KBM-7 (cell line): ENCODE measurements around the gene CELA3A.
A peak's percentile ranks its signal among the peaks of the same experiment; 100 is the strongest.
"Not testable (repeated sequence)": the region's sequence is repeated elsewhere in the genome, so short reads cannot be mapped to it uniquely, and the experiment has no call there.

Experiments
- DNase-seq: peaks from one replicate; pipeline ENCODE4 v3.0.0-alpha.2; 2015
- in situ Hi-C: fragments of 300-500 bp; cut with MboI; formaldehyde crosslinking; loops from 2 replicates; pipeline ENCODE4 v1.14.3; 2020; ENCODE audit warnings: low sequenced_read_pairs, low pct_unique_long_range_greater_than_20kb, mixed read lengths

The CELA3A gene

DNA sequence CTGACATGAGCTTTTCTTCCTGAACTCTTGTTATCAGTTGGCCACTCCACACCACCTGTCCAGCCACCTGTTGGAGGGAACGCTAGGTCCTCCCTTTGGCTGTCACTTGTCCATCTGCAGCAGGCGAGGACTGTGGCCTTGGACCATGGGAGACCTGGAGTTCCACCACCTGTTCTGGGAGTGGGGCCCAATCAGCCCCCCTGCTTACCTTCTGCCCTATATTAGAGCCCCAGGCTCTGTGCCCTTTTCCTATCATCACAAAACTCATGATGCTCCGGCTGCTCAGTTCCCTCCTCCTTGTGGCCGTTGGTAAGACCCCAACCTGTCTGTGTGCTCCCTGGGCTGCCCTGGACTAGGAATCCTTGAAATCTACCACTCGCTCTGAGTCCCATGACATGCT, at the start of gene CELA3A:
TSS of gene CELA3A (plus strand) at position 249 of the 400 bp plus-strand sequence. CDS start at position 267, 18 bp downstream.
- no peak for DNase-seq
- in situ Hi-C loops: no loop called here

DNA sequence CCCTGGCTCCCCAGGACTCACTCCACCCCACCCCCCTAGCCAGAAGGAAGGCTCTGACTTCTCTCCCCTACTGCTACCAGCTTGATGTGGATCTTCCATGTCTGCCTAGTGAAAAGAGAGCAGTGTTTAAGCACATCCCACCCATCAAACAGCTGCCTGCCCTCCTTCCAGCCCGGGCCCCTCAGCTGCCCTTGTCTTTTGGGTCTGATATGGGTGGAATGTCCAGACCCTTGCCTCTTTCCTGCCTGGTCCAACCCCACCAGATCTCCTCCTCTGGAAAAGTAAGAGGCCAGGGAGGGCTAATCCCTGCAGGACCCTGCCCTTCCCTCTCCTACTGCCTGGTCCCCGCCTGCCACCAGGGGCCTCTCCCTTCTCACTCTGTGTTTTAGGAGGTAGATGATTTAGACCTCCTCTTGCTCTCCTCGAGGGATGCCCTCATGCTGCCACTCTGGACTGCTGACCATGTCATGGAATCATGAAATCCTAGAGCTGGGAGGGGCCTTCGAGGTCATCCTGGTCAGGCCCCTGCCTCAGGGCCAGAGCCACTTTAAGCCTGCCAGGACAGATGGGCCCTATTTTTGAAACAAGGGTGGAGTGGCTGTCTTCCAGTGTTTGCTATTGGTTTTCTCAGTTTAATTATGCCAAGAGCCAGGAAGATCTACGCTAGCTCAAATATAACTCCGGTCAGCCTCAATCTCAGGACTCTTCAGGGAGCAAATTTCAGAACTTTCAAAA, 48.5 kb upstream of the CELA3A start:
- in situ Hi-C loops: loop anchor here (10.0 kb wide), 1 partner anchor 58 kb away; no protein-coding TSS in a partner anchor
- no peak for DNase-seq

DNA sequence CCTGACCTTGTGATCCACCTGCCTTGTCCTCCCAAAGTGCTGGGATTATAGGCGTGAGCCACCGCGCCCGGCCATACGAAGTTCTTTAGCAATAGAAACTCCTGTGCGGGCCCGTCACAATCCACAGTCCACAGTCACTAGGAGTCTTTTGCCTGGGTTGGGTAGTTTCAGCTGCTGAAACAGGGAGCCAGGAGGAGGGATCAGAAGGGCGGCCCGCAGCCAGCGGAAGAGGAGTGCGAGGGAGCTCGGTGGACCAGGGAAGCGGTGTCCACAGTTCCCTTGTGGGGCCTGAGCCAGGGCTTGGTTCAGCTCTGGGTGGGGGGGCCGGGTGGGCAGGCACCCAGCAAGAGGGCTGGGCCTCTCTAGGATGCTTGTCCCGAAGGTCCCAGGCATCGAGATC, 46.4 kb upstream of the CELA3A start:
- no peak for DNase-seq
- in situ Hi-C loops: loop anchor here (10.0 kb wide), 1 partner anchor 60 kb away; no protein-coding TSS in a partner anchor

GRCh38 chr1:21955501-21956281, 45.8 kb upstream of the CELA3A start:
- peak; percentile 33 for DNase-seq
- in situ Hi-C loops: loop anchor here (10.0 kb wide), 1 partner anchor 61 kb away; no protein-coding TSS in a partner anchor

GRCh38 chr1:21956720-21957552, 44.5 kb upstream of the CELA3A start:
- in situ Hi-C loops: loop anchor here (10.0 kb wide), 1 partner anchor 62 kb away; no protein-coding TSS in a partner anchor
- DNase-seq: peak; percentile 58

- in situ Hi-C loops: no loop called here
- DNase-seq: no peak
These were observed 40.1 kb upstream of the CELA3A start for GRCh38 chr1:21961337-21961736.

- DNase-seq: no peak
- in situ Hi-C loops: no loop called here
These were observed 39.7 kb upstream of the CELA3A start for GRCh38 chr1:21961799-21962198.

DNA sequence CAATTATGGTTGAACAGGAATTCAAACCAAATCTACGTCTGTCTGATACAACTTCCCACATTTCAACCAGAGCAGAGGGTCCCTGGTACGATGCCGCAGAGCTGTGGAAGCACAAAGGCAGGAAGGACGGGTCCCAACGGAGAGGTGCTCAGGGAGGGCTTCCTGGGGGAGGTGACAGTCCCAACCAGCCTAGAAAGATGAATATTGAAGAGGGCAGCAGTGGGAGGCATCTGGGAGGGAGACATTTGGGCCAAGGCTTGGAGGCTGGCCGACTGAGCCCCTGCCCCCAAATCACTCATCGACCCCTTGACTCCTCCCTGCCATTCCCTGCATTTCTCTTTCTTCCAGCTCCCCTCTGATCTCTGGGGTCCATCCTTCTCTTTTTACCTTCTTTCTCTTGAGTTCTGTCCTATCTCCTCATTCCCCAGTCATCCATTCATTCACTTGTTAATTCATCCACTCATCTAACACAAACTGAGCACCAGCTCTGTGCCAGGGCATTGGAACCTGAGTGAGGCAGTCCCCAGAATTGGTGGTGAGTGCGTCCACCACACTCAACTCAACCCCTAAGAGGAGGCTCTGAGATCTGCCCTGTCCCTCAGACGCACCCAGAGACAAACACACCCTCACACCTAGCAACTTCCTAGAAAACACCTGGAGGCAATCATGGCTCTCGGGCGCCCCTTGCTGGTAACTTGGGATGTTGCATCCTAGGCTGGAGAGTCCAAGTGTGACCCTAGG, 37.8 kb upstream of the CELA3A start:
- DNase-seq: peak; percentile 86
- in situ Hi-C loops: no loop called here

DNA sequence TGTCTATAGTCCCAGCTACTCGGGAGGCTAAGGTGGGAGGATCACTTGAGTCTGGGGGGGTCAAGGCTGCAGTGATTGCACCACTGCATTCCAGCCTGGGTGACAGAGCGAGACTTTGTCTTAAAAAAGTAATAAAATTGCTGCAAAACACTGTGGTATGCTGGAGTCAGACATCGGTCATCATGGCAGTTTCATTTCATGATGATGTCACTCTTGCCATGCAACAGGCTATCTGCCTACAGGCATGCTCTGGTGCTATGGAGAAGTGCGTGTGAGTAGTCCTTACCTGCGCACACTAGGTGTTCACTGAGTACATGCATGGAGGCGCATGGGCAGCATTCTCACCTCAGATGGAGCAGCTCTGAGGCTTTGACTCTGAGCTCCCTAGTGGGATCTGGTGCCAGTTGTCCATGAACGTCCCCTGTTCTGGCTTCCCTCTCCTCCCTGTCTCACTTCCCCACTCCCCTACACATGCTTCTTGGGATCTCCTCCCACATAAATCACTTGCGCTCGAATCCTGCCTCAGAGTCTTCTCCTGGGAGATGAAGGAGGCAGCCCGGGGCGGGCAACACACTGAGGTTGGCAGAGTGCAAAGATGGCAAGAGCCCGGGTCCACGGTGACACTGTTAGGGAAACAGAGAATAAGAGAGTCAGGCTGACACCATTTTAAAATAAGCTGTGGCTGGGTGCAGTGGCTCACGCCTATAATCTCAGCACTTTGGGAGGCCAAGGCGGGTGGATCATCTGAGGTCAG, 35.0 kb upstream of the CELA3A start:
- no peak for DNase-seq
- in situ Hi-C loops: no loop called here

DNA sequence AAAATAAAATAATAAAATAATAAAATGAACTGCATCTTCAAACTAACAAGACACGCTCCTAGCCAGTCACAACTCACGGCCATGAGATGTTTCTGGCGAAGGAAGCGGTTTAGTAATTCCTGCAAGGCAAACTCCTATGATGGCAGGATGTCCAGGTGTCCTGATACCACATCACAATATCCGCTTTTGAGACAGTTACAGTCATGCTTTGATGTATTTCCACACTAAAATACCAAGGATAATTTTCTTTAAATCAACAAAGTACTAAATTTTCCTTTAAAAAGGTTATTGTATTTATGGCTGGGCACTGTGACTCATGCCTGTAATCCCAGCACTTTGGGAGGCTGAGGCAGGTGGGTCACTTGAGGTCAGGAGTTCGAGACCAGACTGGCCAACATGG, 34.2 kb upstream of the CELA3A start:
- DNase-seq, in situ Hi-C loops: not testable (repeated sequence)

GRCh38 chr1:21969066-21969465, 32.4 kb upstream of the CELA3A start:
- in situ Hi-C loops, DNase-seq: not testable (repeated sequence)

- in situ Hi-C loops, DNase-seq: not testable (repeated sequence)
These were observed 30.9 kb upstream of the CELA3A start for GRCh38 chr1:21970523-21970922.

- in situ Hi-C loops, DNase-seq: not testable (repeated sequence)
These were observed 28.4 kb upstream of the CELA3A start for GRCh38 chr1:21972973-21973441.

DNA sequence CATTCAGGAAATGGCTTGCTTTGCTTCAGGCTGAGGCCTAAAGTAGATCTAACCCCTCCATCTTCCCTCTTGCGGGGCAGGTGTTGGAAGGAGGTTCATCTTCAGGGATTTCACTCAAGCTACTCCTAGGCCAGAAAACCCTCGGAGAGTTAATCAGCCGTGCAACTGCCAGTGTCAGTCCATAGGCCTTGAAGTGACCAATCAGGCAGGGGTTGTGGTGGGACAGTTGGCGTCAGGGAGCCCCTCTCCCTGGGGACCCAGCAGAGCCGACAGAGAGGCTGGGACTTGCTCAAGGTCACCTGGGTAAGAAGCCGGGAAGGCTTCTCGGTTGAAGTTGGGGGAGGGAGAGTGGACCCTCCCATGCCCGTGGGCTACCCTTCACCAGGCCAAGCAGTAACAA, 27.5 kb upstream of the CELA3A start:
- DNase-seq, in situ Hi-C loops: not testable (repeated sequence)

DNA sequence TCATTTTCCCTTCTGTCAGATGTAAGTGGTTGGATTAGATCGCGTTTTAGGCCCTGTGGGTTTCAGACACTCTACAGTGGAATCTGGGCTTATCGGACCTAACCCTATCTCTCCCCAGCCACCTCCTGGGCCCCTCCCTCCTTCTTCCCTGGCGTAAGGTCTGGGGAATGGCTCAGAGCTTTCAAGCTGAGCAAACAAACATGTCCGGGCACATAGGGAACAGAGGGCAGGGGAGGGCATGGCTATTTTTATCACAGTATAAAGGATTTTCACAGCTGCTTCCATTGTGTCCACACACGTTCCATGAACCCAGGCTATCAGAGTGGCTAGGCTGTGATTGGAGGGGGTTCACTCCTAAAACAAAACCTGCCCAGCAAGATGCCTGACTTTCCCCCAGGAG, 26.8 kb upstream of the CELA3A start:
- in situ Hi-C loops, DNase-seq: not testable (repeated sequence)

GRCh38 chr1:21975296-21975695, 26.2 kb upstream of the CELA3A start:
- DNase-seq, in situ Hi-C loops: not testable (repeated sequence)

GRCh38 chr1:21976703-21977239, 24.7 kb upstream of the CELA3A start, which contains the start of gene CELA3B:
TSS of gene CELA3B (plus strand) at chr1:21977022. CDS start at chr1:21977040, 18 bp downstream.
- DNase-seq, in situ Hi-C loops: not testable (repeated sequence)
